Breast epithelium (tissue), 3 donors: ENCODE results near the gene MAPRE3.

Experiments
- CTCF ChIP-seq, 3 donors: fragments of 450-650 bp; IDR thresholded peaks; one replicate each; pipeline ENCODE4 v1.5.1; 2016 to 2017; ENCODE audit warnings: antibody characterized with exemption in 3 of 3, mild to moderate bottlenecking in 3 of 3, moderate library complexity in 3 of 3
- POLR2AphosphoS5 ChIP-seq, 3 donors: sonication (generic); formaldehyde crosslinking; IDR thresholded peaks; one replicate each; pipeline ENCODE4 v1.6.1; 2017; ENCODE audit warnings: antibody characterized with exemption in 3 of 3

DNA sequence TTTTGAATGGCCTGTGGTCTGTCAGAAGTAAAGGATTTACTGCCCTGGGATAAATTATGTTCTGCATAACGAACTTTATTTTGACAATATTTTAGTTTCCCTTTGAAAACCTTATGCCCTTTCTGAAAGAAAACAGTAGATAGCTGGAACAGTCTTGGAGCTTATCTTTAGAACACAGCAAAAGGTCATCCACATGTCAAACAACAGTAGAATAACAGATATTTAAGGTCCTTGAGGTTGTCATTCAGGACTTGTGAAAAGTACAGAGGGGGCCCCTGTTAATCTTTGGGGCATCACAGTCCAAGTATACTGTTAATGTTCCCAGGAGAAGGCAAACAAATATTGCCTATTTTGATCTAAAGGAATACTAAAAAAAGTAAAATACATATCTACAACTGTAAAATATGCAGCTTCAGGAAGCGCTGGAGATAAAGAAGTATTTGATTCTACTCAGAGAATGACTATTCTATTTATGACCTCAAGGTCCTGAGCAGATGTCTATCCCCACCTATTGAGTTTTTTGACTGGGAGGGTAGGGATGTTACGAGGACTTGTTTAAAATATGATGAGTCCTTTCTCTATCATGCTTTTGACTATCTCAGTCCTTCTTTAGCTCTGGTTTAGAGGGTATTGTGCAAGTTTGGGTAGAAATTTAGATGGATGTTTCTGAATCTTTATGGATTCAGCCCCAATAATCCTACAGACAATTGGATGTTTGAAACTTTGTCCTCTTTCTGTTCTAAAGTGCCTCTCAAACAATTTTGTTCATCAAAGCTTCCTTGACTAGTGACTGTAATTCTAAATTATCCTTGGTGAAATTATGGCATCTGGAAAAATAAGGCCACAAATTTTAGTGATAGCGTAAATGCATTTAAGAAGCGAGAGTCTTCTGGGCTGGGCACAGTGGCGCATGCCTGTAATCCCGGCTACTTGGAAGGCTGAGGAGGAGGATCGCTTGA, 37.3 kb downstream of the MAPRE3 start:
- TF ChIP-seq CTCF (IDR thresholded peaks at IDR 0.05) = no peak
- no peak for TF ChIP-seq POLR2AphosphoS5 (IDR thresholded peaks at IDR 0.05)
